GM12878 (cell line): Measurements from ENCODE around the gene KCNA5. TPM values are rescaled to one million over a fixed set of nuclear protein-coding genes. Genes with fewer than 3 reads are reported as not detected.

ENCODE experiments used
- ATAC-seq: fragments of 200-7000 bp; cut with Tn5 transposase; 3 replicates; pipeline ENCODE4 v1.9.1; 2020; ENCODE audit warnings: mild to moderate bottlenecking, moderate library complexity
- BruUV-seq: library from RNA; stranded (reverse); fragments of 400-500 nt; replicated peaks from 2 replicates; lab custom pipeline; 2021; lab: Mats Ljungman, UMichigan
- CTCF ChIA-PET: fragments of 300-600 bp; sonication (Branson Sonifier 250); formaldehyde crosslinking; extraction: SDS; loops from one replicate; lab custom pipeline; 2021; ENCODE audit warnings: inconsistent platforms; lab: Yijun Ruan, JAX
- POLR2A ChIA-PET: fragments of 350-600 bp; formaldehyde crosslinking; extraction: SDS; loops from one replicate; lab custom pipeline; 2021; ENCODE audit warnings: inconsistent platforms; lab: Charles Lee
- RAD21 ChIA-PET: fragments of 300-600 bp; sonication (Branson Sonifier 250); formaldehyde crosslinking; loops from one replicate; lab custom pipeline; 2023; ENCODE audit warnings: antibody characterized with exemption; ENCODE audit not compliant: unreplicated experiment; lab: Charles Lee
- SMC1A ChIA-PET: fragments of 300-600 bp; sonication (Branson Sonifier 250); formaldehyde crosslinking; loops from one replicate; lab custom pipeline; 2023; ENCODE audit not compliant: unreplicated experiment, uncharacterized antibody; lab: Charles Lee
- DNase-seq: peaks from one replicate; pipeline ENCODE4 v3.0.0-alpha.2; 2011; ENCODE audit warnings: low read depth, low spot score
- FAIRE-seq: peaks from 3 replicates; lab custom pipeline; 2011; peaks lifted over from hg19 to GRCh38; lab: Jason Lieb, UNC
- H2AFZ ChIP-seq: 2 replicates; pipeline ENCODE4 v1.6.0; 2011; ENCODE audit warnings: low read depth, low read length, control low read depth; ENCODE audit not compliant: control insufficient read depth
- H3K27ac ChIP-seq: 2 replicates; pipeline ENCODE4 v1.5.1; 2011; ENCODE audit warnings: control low read depth; ENCODE audit not compliant: control insufficient read depth, insufficient read depth
- H3K27me3 ChIP-seq, 2 experiments: replicated peaks in 1 of 2; 2 replicates each; pipeline versions ENCODE4 v1.6.0 to v1.6.1; 2011; ENCODE audit warnings: low read length in 1 of 2; ENCODE audit not compliant: control insufficient read depth in 2 of 2, insufficient read depth in 2 of 2
- H3K36me3 ChIP-seq, 2 experiments: 2 replicates each; pipeline ENCODE4 v1.5.1; 2011; ENCODE audit warnings: low read length in 1 of 2; ENCODE audit not compliant: control insufficient read depth in 2 of 2, insufficient read depth in 2 of 2
- H3K4me1 ChIP-seq: 2 replicates; pipeline ENCODE4 v1.6.1; 2011; ENCODE audit warnings: mild to moderate bottlenecking, low read length, moderate library complexity, mixed read lengths; ENCODE audit not compliant: control insufficient read depth, insufficient read depth
- H3K4me2 ChIP-seq: 2 replicates; pipeline ENCODE4 v1.6.0; 2011; ENCODE audit warnings: control low read depth; ENCODE audit not compliant: control insufficient read depth, insufficient read depth
- H3K4me3 ChIP-seq: fragments of 200-600 bp; sonication (generic); 2 replicates; pipeline ENCODE4 v1.5.1; 2016
- H3K79me2 ChIP-seq: 2 replicates; pipeline ENCODE4 v1.6.0; 2011; ENCODE audit warnings: low read length; ENCODE audit not compliant: control insufficient read depth, insufficient read depth
- H3K9ac ChIP-seq: 2 replicates; pipeline ENCODE4 v1.8.0; 2011; ENCODE audit warnings: low read length, control low read depth, mixed read lengths; ENCODE audit not compliant: control insufficient read depth, insufficient read depth
- H3K9me3 ChIP-seq: replicated peaks from 3 replicates; pipeline ENCODE4 v1.5.1; 2011; ENCODE audit warnings: mild to moderate bottlenecking, low read length; ENCODE audit not compliant: control insufficient read depth, insufficient read depth
- H4K20me1 ChIP-seq: 2 replicates; pipeline ENCODE4 v1.6.0; 2011; ENCODE audit not compliant: control insufficient read depth, insufficient read depth
- CHD4 ChIP-seq: fragments of 200-600 bp; sonication (generic); IDR thresholded peaks from 2 replicates; pipeline ENCODE4 v1.6.1; 2016; ENCODE audit warnings: mild to moderate bottlenecking
- EZH2 ChIP-seq: IDR thresholded peaks from 2 replicates; pipeline ENCODE4 v1.6.1; 2012; ENCODE audit warnings: low read depth, mild to moderate bottlenecking, control low read depth, inconsistent platforms, low read length, borderline replicate concordance; ENCODE audit not compliant: control insufficient read depth
- GABPA ChIP-seq: IDR thresholded peaks from 2 replicates; pipeline ENCODE4 v1.6.1; 2014; ENCODE audit warnings: antibody characterized with exemption, low read depth, mild to moderate bottlenecking, inconsistent platforms
- HCFC1 ChIP-seq: fragments of 150-350 bp; IDR thresholded peaks from 2 replicates; pipeline ENCODE4 v1.6.1; 2014; ENCODE audit warnings: low read length
- HDAC2 ChIP-seq: fragments of 200-600 bp; sonication (generic); IDR thresholded peaks from 2 replicates; pipeline ENCODE4 v1.6.1; 2017
- MTA2 ChIP-seq: fragments of 450-650 bp; IDR thresholded peaks from 2 replicates; pipeline ENCODE4 v1.6.1; 2016; ENCODE audit warnings: low read depth, mild to moderate bottlenecking, moderate library complexity
- NBN ChIP-seq: fragments of 450-650 bp; IDR thresholded peaks from 2 replicates; pipeline ENCODE4 v1.6.1; 2016
- POU2F2 ChIP-seq: IDR thresholded peaks from 3 replicates; pipeline ENCODE4 v1.6.1; 2011; ENCODE audit warnings: low read depth, mild to moderate bottlenecking, low read length, borderline replicate concordance
- RAD21 ChIP-seq: IDR thresholded peaks from 2 replicates; pipeline ENCODE4 v1.6.1; 2011; ENCODE audit warnings: mild to moderate bottlenecking, low read depth, low read length, moderate library complexity; ENCODE audit not compliant: insufficient read depth
- YY1 ChIP-seq: IDR thresholded peaks from 2 replicates; pipeline ENCODE4 v1.6.1; 2011; ENCODE audit warnings: low read depth, mild to moderate bottlenecking, low read length
- ZNF274 ChIP-seq: IDR thresholded peaks from one replicate; pipeline ENCODE4 v1.8.0; 2011; ENCODE audit not compliant: insufficient read length, insufficient read depth
- WGBS: methylation state at CpG from one replicate; pipeline ENCODE4 v1.1.6; 2016; ENCODE audit warnings: low lambda C conversion rate; ENCODE audit not compliant: insufficient replicate concordance, insufficient coverage; ENCODE audit errors: missing lambda C conversion rate; 5-methylcytosine and 5-hydroxymethylcytosine counted together
- in situ Hi-C: fragments of 300-500 bp; cut with MboI; formaldehyde crosslinking; loops from 9 replicates; pipeline ENCODE4 v1.14.3; 2018; ENCODE audit warnings: mixed read lengths
- intact Hi-C: fragments of 100-400 bp; cut with micrococcal nuclease; formaldehyde crosslinking; loops from one replicate; pipeline ENCODE4 v1.14.2; 2022; ENCODE audit not compliant: unreplicated experiment
- polyA plus RNA-seq, 11 experiments: library from polyadenylated mRNA; depleted of rRNA in 4 of 11; unstranded in 6 of 11; stranded (reverse) in 5 of 11; fragments of >200 nt; fragmentation: Nextera tagmentation in 4 of 11; fragmentation: Illumina TruSeq in 1 of 11; extraction: Ambion mirVana in 4 of 11; extraction: Trizol in 1 of 11; gene quantifications; 1 replicate in 1 of 11; 2 replicates in 10 of 11; pipeline versions ENCODE4 v1.2.1 to v1.2.3, GENCODE V29; 2011 to 2016; ENCODE audit warnings: inconsistent platforms in 2 of 11, missing spikeins in 2 of 11, low read depth in 1 of 11
- total RNA-seq, 4 experiments: library from RNA; depleted of rRNA in 3 of 4; stranded (reverse); fragments of >200 nt in 3 of 4; fragmentation: Illumina TruSeq in 1 of 4; extraction: Trizol in 1 of 4; gene quantifications; 2 replicates each; pipeline versions ENCODE4 v1.2.1 to v1.2.3, GENCODE V29; 2013 to 2021
- TF ChIP-seq, protein P1 (sequence below): IDR thresholded peaks from 2 replicates; pipeline ENCODE4 v1.6.1; 2012; ENCODE audit warnings: low read depth, low read length, improper control_type of control experiment

Gene KCNA5
- total and polyA plus RNA-seq, 10 of the 15 experiments (the other 5 are each of a cell fraction or from before 2014, with no cell fraction given): 0.11 to 0.56 (median 0.19) TPM; not detected in 4

DNA sequence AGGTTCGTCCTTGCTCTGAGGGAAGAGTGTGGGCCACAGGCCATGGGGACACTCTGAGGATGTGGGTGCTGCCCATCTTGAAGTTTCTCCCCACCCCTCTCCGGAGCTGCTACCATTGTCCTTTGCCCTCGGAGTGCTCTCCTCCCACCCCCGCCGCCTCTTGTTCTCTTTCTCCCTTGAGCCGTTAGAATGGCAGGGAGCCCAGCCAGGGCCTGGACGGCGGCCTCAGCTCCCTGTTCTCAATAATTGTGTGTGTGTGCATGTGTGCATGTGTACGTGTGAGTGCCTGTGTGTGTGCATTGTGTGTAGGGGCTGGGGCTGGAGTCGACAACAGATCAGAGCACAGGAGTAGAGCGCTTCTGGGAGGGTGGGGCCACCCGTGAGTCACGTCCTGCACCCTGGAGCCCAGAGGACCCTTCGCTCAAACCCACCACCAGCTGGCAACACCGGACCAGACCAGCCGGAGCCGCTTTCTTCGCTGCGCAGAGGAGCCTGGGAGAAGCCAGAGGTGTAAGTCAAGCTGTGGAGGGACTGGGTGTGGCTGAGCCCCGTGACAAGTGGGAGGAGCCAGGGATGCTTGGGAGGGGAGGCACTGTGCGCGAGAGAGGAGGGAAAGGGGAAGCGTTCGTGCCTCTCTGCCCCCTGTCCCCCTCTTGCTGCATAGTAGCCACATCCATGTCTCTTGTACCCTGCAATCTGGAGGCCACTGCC is 25.9 kb upstream of the KCNA5 start:
- DNase-seq: no peak
- H3K36me3 ChIP-seq: no peaks in the 10 kb centered on the region
- H3K9me3 ChIP-seq: no peaks in the 10 kb centered on the region
- SMC1A ChIA-PET: interaction anchor here (0.6 to 0.9 kb wide), 2 partner anchors 159 to 328 kb away, joined by 3 read pairs; no protein-coding TSS in a partner anchor
- H3K9ac ChIP-seq: no peak overlapping the region
- no peak overlapping the region for H3K27ac ChIP-seq
- TF ChIP-seq EZH2 (no peak), MTA2 (no peak), RAD21 (no peak), YY1 (no peak), GABPA (no peak), POU2F2 (no peak)
- H3K79me2 ChIP-seq: no peaks in the 10 kb centered on the region
- WGBS: 61% methylated on average over 23 of the region's 24 CpGs
- no peaks in the 10 kb centered on the region; a peak in 2 of 4 replicates for H3K27me3 ChIP-seq
- peaks cover 4% of the 10 kb centered on the region; the same call in 1 of the 2 replicates for H3K4me1 ChIP-seq
- CTCF ChIA-PET: interaction anchor here (0.9 to 1.4 kb wide), 2 partner anchors 161 to 162 kb away, joined by 3 to 4 read pairs; no protein-coding TSS in a partner anchor
- no peak for FAIRE-seq
- H3K4me3 ChIP-seq: no peak overlapping the region
- BruUV-seq: no TSS peak
- no peak overlapping the region for H2AFZ ChIP-seq
- intact Hi-C loops (no loop called here), in situ Hi-C loops (no loop called here)
- H3K4me2 ChIP-seq: no peak overlapping the region
- POLR2A ChIA-PET: no interaction called here
- no peaks in the 10 kb centered on the region for H4K20me1 ChIP-seq
- RAD21 ChIA-PET: interaction anchor here (1.0 kb wide), 1 partner anchor 66 kb away, joined by 3 read pairs; no protein-coding TSS in a partner anchor
- ATAC-seq: no peak

DNA sequence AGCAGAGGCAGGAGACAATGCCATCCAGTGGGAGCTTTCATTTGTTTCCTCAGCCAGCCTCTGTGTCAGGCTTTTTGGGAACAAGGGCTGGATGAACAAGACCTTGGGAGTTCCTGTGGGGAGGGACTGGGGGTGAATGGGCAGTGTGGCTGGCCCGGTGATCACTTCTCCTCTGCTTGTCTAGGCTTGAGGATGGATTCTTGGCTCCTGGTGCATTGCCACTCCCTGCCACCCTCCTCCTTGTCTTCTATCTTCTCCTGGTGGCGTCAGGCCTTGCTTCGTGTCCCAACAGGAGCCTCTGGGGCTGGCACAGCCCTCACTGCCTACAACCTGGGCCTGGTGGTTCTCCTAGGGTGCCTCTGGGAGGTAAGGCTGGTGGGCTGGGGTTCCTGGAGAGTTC is 25.0 kb upstream of the KCNA5 start:
- H3K79me2 ChIP-seq: no peaks in the 10 kb centered on the region
- H3K4me3 ChIP-seq: no peak overlapping the region
- no peak overlapping the region for H3K27ac ChIP-seq
- H3K9ac ChIP-seq: no peak overlapping the region
- BruUV-seq: no TSS peak
- POLR2A ChIA-PET: no interaction called here
- 25% methylated on average over 3 of the region's 3 CpGs for WGBS
- in situ Hi-C loops: no loop called here
- H3K27me3 ChIP-seq: no peaks in the 10 kb centered on the region; a peak in 2 of 4 replicates
- peaks cover 4% of the 10 kb centered on the region; the same call in 1 of the 2 replicates for H3K4me1 ChIP-seq
- H4K20me1 ChIP-seq: no peaks in the 10 kb centered on the region
- no peak for DNase-seq
- ATAC-seq: no peak
- SMC1A ChIA-PET: interaction anchor here (0.6 to 0.9 kb wide), 2 partner anchors 160 to 327 kb away, joined by 3 read pairs; no protein-coding TSS in a partner anchor
- RAD21 ChIA-PET: interaction anchor here (1.0 kb wide), 1 partner anchor 65 kb away, joined by 3 read pairs; no protein-coding TSS in a partner anchor
- FAIRE-seq: no peak
- intact Hi-C loops: no loop called here
- H3K4me2 ChIP-seq: no peak overlapping the region
- CTCF ChIA-PET: interaction anchor here (1.4 kb wide), 1 partner anchor 163 kb away, joined by 4 read pairs; no protein-coding TSS in a partner anchor
- no peak for TF ChIP-seq HDAC2
- no peak for TF ChIP-seq NBN
- no peak for TF ChIP-seq CHD4
- no peak for TF ChIP-seq ZNF274
- TF ChIP-seq, protein P1, sequence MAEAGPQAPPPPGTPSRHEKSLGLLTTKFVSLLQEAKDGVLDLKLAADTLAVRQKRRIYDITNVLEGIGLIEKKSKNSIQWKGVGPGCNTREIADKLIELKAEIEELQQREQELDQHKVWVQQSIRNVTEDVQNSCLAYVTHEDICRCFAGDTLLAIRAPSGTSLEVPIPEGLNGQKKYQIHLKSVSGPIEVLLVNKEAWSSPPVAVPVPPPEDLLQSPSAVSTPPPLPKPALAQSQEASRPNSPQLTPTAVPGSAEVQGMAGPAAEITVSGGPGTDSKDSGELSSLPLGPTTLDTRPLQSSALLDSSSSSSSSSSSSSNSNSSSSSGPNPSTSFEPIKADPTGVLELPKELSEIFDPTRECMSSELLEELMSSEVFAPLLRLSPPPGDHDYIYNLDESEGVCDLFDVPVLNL: no peak
- TF ChIP-seq HCFC1: no peak
- no peaks in the 10 kb centered on the region for H3K36me3 ChIP-seq
- H2AFZ ChIP-seq: no peak overlapping the region
- no peaks in the 10 kb centered on the region for H3K9me3 ChIP-seq
